SK-N-MC (cell line): ENCODE data around the gene CACNB4.

Experiments used
- EZH2 ChIP-seq: fragments of 200-600 bp; sonication (generic); IDR thresholded peaks from one replicate; pipeline ENCODE4 v1.6.1; 2017; ENCODE audit warnings: antibody characterized with exemption
- FOXP2 ChIP-seq: optimal IDR thresholded peaks from 2 replicates; pipeline ENCODE3; 2011; ENCODE audit warnings: mild to moderate bottlenecking, moderate library complexity; ENCODE audit not compliant: insufficient read depth; ENCODE audit errors: extremely low read length, control extremely low read depth
- POLR2AphosphoS5 ChIP-seq: IDR thresholded peaks from 2 replicates; pipeline ENCODE4 v1.6.1; 2012; ENCODE audit warnings: mild to moderate bottlenecking, low read depth, low read length, borderline replicate concordance

- TF ChIP-seq EZH2 (no peak), POLR2AphosphoS5 (no peak), FOXP2 (no peak)
Observed at GRCh38 chr2:152094014-152094413, 4.8 kb downstream of the CACNB4 start.
